MCF 10A (cell line): ENCODE data around the gene NR1H4. TPM values are rescaled to one million over a fixed set of nuclear protein-coding genes. Genes with fewer than 3 reads are reported as not detected.

ENCODE experiments used
- BruUV-seq: library from RNA; stranded (reverse); fragments of 400-500 nt; replicated peaks from 2 replicates; lab custom pipeline; 2021; lab: Mats Ljungman, UMichigan
- CTCF ChIA-PET: fragments of 300-600 bp; sonication (Branson Sonifier 250); formaldehyde crosslinking; extraction: SDS; loops from one replicate; lab custom pipeline; 2021; ENCODE audit warnings: antibody characterized with exemption, inconsistent platforms; lab: Yijun Ruan, JAX
- POLR2A ChIA-PET: fragments of 300-600, 350-650 bp; sonication (Branson Sonifier 250); formaldehyde crosslinking; extraction: SDS; loops from one replicate; lab custom pipeline; 2020; ENCODE audit warnings: antibody characterized with exemption, inconsistent platforms; lab: Yijun Ruan, JAX
- DNase-seq: peaks from one replicate; pipeline ENCODE4 v3.0.0-alpha.2; 2018; ENCODE audit not compliant: unreplicated experiment
- H3K27ac Mint-ChIP-seq: one replicate; pipeline ENCODE4 v1.8.0; 2022; ENCODE audit warnings: mild to moderate bottlenecking, low read depth, mixed read lengths; ENCODE audit not compliant: unreplicated experiment
- H3K27me3 Mint-ChIP-seq: one replicate; pipeline ENCODE4 v1.8.0; 2022; ENCODE audit warnings: mixed read lengths; ENCODE audit not compliant: insufficient read depth, unreplicated experiment
- H3K36me3 Mint-ChIP-seq: one replicate; pipeline ENCODE4 v1.8.0; 2022; ENCODE audit warnings: mild to moderate bottlenecking, moderate library complexity, mixed read lengths; ENCODE audit not compliant: insufficient read depth, unreplicated experiment
- H3K4me1 Mint-ChIP-seq: one replicate; pipeline ENCODE4 v1.8.0; 2022; ENCODE audit warnings: mixed read lengths; ENCODE audit not compliant: insufficient read depth, unreplicated experiment
- H3K4me3 Mint-ChIP-seq: one replicate; pipeline ENCODE4 v1.8.0; 2022; ENCODE audit warnings: mild to moderate bottlenecking, moderate library complexity, mixed read lengths; ENCODE audit not compliant: unreplicated experiment
- H3K9me3 Mint-ChIP-seq: one replicate; pipeline ENCODE4 v1.8.0; 2022; ENCODE audit warnings: mixed read lengths; ENCODE audit not compliant: unreplicated experiment
- CTCF ChIP-seq: fragments of 200-600 bp; IDR thresholded peaks from one replicate; pipeline ENCODE4 v1.8.0; 2022; ENCODE audit warnings: antibody characterized with exemption, mild to moderate bottlenecking; ENCODE audit not compliant: unreplicated experiment
- intact Hi-C: fragments of 100-400 bp; cut with micrococcal nuclease; formaldehyde crosslinking; loops from 2 replicates; pipeline ENCODE4 v1.14.1; 2022
- total RNA-seq: library from RNA; stranded (reverse); gene quantifications from 2 replicates; pipeline ENCODE4 v1.2.3, GENCODE V29; 2022

The NR1H4 gene
- total RNA-seq, 1 experiment from 2014 or later, result not detected

- intact Hi-C loops, result no loop called here
- ChIA-PET CTCF (interaction anchor here (0.7 to 1.1 kb wide), 2 partner anchors 53 to 86 kb away, joined by 3 to 6 read pairs; no protein-coding TSS in a partner anchor), POLR2A (no interaction called here)
- DNase-seq, result no peak
- Mint-ChIP-seq H3K36me3 (no peaks in the 10 kb centered on the region), H3K9me3 (peaks cover 7% of the 10 kb centered on the region), H3K4me3 (no peak overlapping the region), H3K27me3 (no peaks in the 10 kb centered on the region), H3K4me1 (no peaks in the 10 kb centered on the region), H3K27ac (no peak overlapping the region)
- TF ChIP-seq CTCF, result no peak
- BruUV-seq, result no TSS peak
Observed at GRCh38 chr12:100433701-100434100, 40.0 kb upstream of the NR1H4 start.

GRCh38 chr12:100434177-100434576 lies 39.5 kb upstream of the NR1H4 start:
- Mint-ChIP-seq H3K4me3 (no peak overlapping the region), H3K4me1 (no peaks in the 10 kb centered on the region), H3K9me3 (peaks cover 7% of the 10 kb centered on the region), H3K27me3 (no peaks in the 10 kb centered on the region), H3K27ac (no peak overlapping the region), H3K36me3 (no peaks in the 10 kb centered on the region)
- BruUV-seq, result no TSS peak
- CTCF ChIA-PET, result no interaction called here
- TF ChIP-seq CTCF, result no peak
- intact Hi-C loops, result no loop called here
- no peak for DNase-seq
- POLR2A ChIA-PET, result no interaction called here

- no peaks in the 10 kb centered on the region for H3K27me3 Mint-ChIP-seq
- H3K4me3 Mint-ChIP-seq, result no peak overlapping the region
- intact Hi-C loops, result no loop called here
- H3K27ac Mint-ChIP-seq, result no peak overlapping the region
- DNase-seq, result no peak
- CTCF ChIA-PET, result interaction anchor here (0.6 kb wide), 1 partner anchor 21 kb away, joined by 3 read pairs; no protein-coding TSS in a partner anchor
- no peaks in the 10 kb centered on the region for H3K9me3 Mint-ChIP-seq
- TF ChIP-seq CTCF, result no peak
- H3K36me3 Mint-ChIP-seq, result no peaks in the 10 kb centered on the region
- POLR2A ChIA-PET, result interaction anchor here (1.2 kb wide), 1 partner anchor 20 kb away, joined by 3 read pairs; no protein-coding TSS in a partner anchor
- H3K4me1 Mint-ChIP-seq, result no peaks in the 10 kb centered on the region
- no TSS peak for BruUV-seq
Observed at GRCh38 chr12:100435957-100436356, 37.7 kb upstream of the NR1H4 start.

GRCh38 chr12:100437038-100437841 lies 36.4 kb upstream of the NR1H4 start:
- no peaks in the 10 kb centered on the region for H3K9me3 Mint-ChIP-seq
- H3K4me1 Mint-ChIP-seq, result no peaks in the 10 kb centered on the region
- ChIA-PET POLR2A (interaction anchor here (0.7 kb wide), 1 partner anchor 10 kb away, joined by 3 read pairs; no protein-coding TSS in a partner anchor), CTCF (interaction anchor here (1.0 to 1.1 kb wide), 2 partner anchors 31 to 118 kb away, joined by 3 to 4 read pairs; no protein-coding TSS in a partner anchor)
- no peak overlapping the region for H3K27ac Mint-ChIP-seq
- no peaks in the 10 kb centered on the region for H3K27me3 Mint-ChIP-seq
- BruUV-seq, result no TSS peak
- DNase-seq, result no peak
- no peak overlapping the region for H3K4me3 Mint-ChIP-seq
- no peak for TF ChIP-seq CTCF
- no peaks in the 10 kb centered on the region for H3K36me3 Mint-ChIP-seq
- intact Hi-C loops, result no loop called here
